Measurements from ENCODE around the gene BIRC7.

- TF ChIP-seq, protein P1, sequence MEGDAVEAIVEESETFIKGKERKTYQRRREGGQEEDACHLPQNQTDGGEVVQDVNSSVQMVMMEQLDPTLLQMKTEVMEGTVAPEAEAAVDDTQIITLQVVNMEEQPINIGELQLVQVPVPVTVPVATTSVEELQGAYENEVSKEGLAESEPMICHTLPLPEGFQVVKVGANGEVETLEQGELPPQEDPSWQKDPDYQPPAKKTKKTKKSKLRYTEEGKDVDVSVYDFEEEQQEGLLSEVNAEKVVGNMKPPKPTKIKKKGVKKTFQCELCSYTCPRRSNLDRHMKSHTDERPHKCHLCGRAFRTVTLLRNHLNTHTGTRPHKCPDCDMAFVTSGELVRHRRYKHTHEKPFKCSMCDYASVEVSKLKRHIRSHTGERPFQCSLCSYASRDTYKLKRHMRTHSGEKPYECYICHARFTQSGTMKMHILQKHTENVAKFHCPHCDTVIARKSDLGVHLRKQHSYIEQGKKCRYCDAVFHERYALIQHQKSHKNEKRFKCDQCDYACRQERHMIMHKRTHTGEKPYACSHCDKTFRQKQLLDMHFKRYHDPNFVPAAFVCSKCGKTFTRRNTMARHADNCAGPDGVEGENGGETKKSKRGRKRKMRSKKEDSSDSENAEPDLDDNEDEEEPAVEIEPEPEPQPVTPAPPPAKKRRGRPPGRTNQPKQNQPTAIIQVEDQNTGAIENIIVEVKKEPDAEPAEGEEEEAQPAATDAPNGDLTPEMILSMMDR (IDR thresholded peaks at IDR 0.05 in 2 of 3, conservative IDR thresholded peaks at IDR 0.05 in 1 of 3; ENCODE audit: borderline replicate concordance in 1 of 3, insufficient read depth in 1 of 3, low read depth in 2 of 3, low read length in 2 of 3), result no peak
- TF ChIP-seq EZH2phosphoT487 (IDR thresholded peaks at IDR 0.05; ENCODE audit: borderline replicate concordance) (no peak), EZH2 (IDR thresholded peaks at IDR 0.05) (no peak), POLR2A (IDR thresholded peaks at IDR 0.05; ENCODE audit: borderline replicate concordance, extremely low read depth, insufficient read depth, insufficient read length) (no peak), POLR2AphosphoS5 (IDR thresholded peaks at IDR 0.05; ENCODE audit: low read depth, low read length) (no peak), JUND (IDR thresholded peaks at IDR 0.05) (no peak), YY1 (IDR thresholded peaks at IDR 0.05; ENCODE audit: extremely low read depth, insufficient replicate concordance, low read depth, low read length) (no peak), REST (IDR thresholded peaks at IDR 0.05; ENCODE audit: low read depth) (no peak), EGR1 (IDR thresholded peaks at IDR 0.05; ENCODE audit: low read depth) (no peak), ZNF274 (IDR thresholded peaks at IDR 0.05; ENCODE audit: low read depth, low read length) (no peak), TCF7L2 (IDR thresholded peaks at IDR 0.05; ENCODE audit: borderline replicate concordance, extremely low read depth, insufficient read depth, insufficient read length) (no peak), FOSL1 (IDR thresholded peaks at IDR 0.05; ENCODE audit: low read depth) (no peak)
- TF ChIP-seq, protein P2, sequence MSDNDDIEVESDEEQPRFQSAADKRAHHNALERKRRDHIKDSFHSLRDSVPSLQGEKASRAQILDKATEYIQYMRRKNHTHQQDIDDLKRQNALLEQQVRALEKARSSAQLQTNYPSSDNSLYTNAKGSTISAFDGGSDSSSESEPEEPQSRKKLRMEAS (IDR thresholded peaks at IDR 0.05), result no peak
These were observed 19.1 kb downstream of the BIRC7 start for GRCh38 chr20:63254606-63255384.
